Hepatocyte (in vitro differentiated cells): Measurements from ENCODE around the gene OR13J1. TPM values are rescaled to one million over a fixed set of nuclear protein-coding genes. Genes with fewer than 3 reads are reported as not detected.

ENCODE experiments used
- DNase-seq: peaks from one replicate; pipeline ENCODE4 v3.0.0-alpha.2; 2016; ENCODE audit warnings: low spot score
- H2AFZ ChIP-seq: fragments of 200-600 bp; sonication (generic); 2 replicates; pipeline ENCODE4 v1.6.0; 2016; ENCODE audit warnings: antibody characterized with exemption, mild to moderate bottlenecking
- H3K27ac ChIP-seq: fragments of 200-600 bp; sonication (generic); 2 replicates; pipeline ENCODE4 v1.5.1; 2016; ENCODE audit warnings: mild to moderate bottlenecking
- H3K27me3 ChIP-seq: fragments of 200-600 bp; sonication (generic); 2 replicates; pipeline ENCODE4 v1.6.1; 2016
- H3K36me3 ChIP-seq: fragments of 200-600 bp; sonication (generic); replicated peaks from 2 replicates; pipeline ENCODE4 v1.5.1; 2016; ENCODE audit warnings: low read depth; ENCODE audit not compliant: insufficient read depth
- H3K4me1 ChIP-seq: fragments of 200-600 bp; sonication (generic); 2 replicates; pipeline ENCODE4 v1.5.1; 2016; ENCODE audit warnings: mild to moderate bottlenecking, moderate library complexity; ENCODE audit not compliant: insufficient read depth
- H3K4me2 ChIP-seq: fragments of 200-600 bp; sonication (generic); 2 replicates; pipeline ENCODE4 v1.6.0; 2016
- H3K4me3 ChIP-seq: fragments of 200-600 bp; sonication (generic); 2 replicates; pipeline ENCODE4 v1.5.1; 2016; ENCODE audit warnings: mild to moderate bottlenecking
- H3K79me2 ChIP-seq: fragments of 200-600 bp; sonication (generic); 2 replicates; pipeline ENCODE4 v1.6.0; 2017; ENCODE audit warnings: mild to moderate bottlenecking
- H3K9me2 ChIP-seq: fragments of 200-600 bp; sonication (generic); replicated peaks from 2 replicates; pipeline ENCODE4 v1.6.0; 2017; ENCODE audit warnings: mild to moderate bottlenecking; ENCODE audit not compliant: insufficient read depth
- H3K9me3 ChIP-seq: fragments of 200-600 bp; sonication (generic); 2 replicates; pipeline ENCODE4 v1.5.1; 2016; ENCODE audit warnings: low read depth, mild to moderate bottlenecking
- H4K20me1 ChIP-seq: fragments of 200-600 bp; sonication (generic); 2 replicates; pipeline ENCODE4 v1.6.0; 2016; ENCODE audit warnings: mild to moderate bottlenecking; ENCODE audit not compliant: insufficient read depth, poor library complexity, severe bottlenecking
- EZH2 ChIP-seq: fragments of 200-600 bp; sonication (generic); IDR thresholded peaks from 2 replicates; pipeline ENCODE4 v1.6.1; 2016; ENCODE audit warnings: antibody characterized with exemption, mild to moderate bottlenecking, borderline replicate concordance
- EZH2phosphoT487 ChIP-seq: fragments of 200-600 bp; sonication (generic); IDR thresholded peaks from one replicate; pipeline ENCODE4 v1.6.1; 2018; ENCODE audit warnings: antibody characterized with exemption, mild to moderate bottlenecking, low read depth, moderate library complexity; ENCODE audit not compliant: unreplicated experiment, severe bottlenecking
- WGBS: methylation state at CpG from one replicate; pipeline ENCODE4 v1.1.6; 2016; ENCODE audit warnings: low lambda C conversion rate; ENCODE audit errors: missing lambda C conversion rate; 5-methylcytosine and 5-hydroxymethylcytosine counted together
- polyA plus RNA-seq: library from polyadenylated mRNA; unstranded; fragments of >200 nt; fragmentation: Nextera tagmentation; extraction: Ambion mirVana; gene quantifications from 2 replicates; pipeline ENCODE4 v1.2.1, GENCODE V29; 2016
- total RNA-seq: library from RNA; depleted of rRNA; stranded (reverse); fragments of >200 nt; gene quantifications from 2 replicates; pipeline ENCODE4 v1.2.3, GENCODE V29; 2014
- TF ChIP-seq, protein P1 (sequence below): fragments of 200-600 bp; sonication (generic); IDR thresholded peaks from 2 replicates; pipeline ENCODE4 v1.5.1; 2016; ENCODE audit warnings: antibody characterized with exemption, mild to moderate bottlenecking; ENCODE audit not compliant: poor library complexity

OR13J1 gene
- total and polyA plus RNA-seq, 2 experiments from 2014 or later: not detected

DNA sequence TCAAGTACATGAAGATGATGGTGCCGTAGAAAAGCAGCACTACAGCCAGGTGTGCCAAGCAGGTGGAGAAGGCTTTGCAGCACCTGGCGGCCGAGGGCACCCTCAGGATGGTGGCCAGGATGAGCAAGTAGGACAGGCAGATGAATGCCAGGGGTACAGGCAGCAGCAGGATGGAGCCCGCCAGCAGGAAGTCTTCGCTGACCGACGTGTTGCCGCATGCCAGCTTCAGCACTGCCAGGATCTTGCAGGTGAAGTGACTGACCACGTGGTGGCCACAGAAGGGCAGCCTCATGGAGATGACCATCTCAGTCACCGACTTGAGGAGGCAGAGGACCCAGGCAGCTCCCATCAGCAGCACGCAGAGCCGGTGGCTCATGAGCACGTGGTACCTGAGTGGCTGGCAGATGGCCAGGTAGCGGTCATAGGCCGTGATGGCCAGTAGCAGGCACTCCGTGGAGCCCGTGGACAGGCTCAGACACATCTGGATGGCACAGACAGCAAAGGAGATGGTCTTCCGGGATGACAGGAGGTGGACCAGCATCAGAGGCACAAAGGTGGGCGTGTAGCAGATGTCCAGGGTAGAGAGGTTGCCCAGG lies 482 bp downstream of the OR13J1 start:
- Histone ChIP-seq H3K27me3 (no peaks in the 10 kb centered on the region), H3K79me2 (no peaks in the 10 kb centered on the region), H3K9me3 (no peaks in the 10 kb centered on the region), H3K36me3 (no peaks in the 10 kb centered on the region), H3K4me3 (no peak overlapping the region), H2AFZ (no peak overlapping the region), H4K20me1 (no peaks in the 10 kb centered on the region), H3K27ac (no peak overlapping the region), H3K4me1 (no peaks in the 10 kb centered on the region), H3K9me2 (no peaks in the 10 kb centered on the region), H3K4me2 (no peak overlapping the region)
- WGBS: 96% methylated on average over 19 of the region's 19 CpGs
- no peak for DNase-seq
- no peak for TF ChIP-seq EZH2
- TF ChIP-seq EZH2phosphoT487: no peak
- TF ChIP-seq, protein P1, sequence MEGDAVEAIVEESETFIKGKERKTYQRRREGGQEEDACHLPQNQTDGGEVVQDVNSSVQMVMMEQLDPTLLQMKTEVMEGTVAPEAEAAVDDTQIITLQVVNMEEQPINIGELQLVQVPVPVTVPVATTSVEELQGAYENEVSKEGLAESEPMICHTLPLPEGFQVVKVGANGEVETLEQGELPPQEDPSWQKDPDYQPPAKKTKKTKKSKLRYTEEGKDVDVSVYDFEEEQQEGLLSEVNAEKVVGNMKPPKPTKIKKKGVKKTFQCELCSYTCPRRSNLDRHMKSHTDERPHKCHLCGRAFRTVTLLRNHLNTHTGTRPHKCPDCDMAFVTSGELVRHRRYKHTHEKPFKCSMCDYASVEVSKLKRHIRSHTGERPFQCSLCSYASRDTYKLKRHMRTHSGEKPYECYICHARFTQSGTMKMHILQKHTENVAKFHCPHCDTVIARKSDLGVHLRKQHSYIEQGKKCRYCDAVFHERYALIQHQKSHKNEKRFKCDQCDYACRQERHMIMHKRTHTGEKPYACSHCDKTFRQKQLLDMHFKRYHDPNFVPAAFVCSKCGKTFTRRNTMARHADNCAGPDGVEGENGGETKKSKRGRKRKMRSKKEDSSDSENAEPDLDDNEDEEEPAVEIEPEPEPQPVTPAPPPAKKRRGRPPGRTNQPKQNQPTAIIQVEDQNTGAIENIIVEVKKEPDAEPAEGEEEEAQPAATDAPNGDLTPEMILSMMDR: no peak

DNA sequence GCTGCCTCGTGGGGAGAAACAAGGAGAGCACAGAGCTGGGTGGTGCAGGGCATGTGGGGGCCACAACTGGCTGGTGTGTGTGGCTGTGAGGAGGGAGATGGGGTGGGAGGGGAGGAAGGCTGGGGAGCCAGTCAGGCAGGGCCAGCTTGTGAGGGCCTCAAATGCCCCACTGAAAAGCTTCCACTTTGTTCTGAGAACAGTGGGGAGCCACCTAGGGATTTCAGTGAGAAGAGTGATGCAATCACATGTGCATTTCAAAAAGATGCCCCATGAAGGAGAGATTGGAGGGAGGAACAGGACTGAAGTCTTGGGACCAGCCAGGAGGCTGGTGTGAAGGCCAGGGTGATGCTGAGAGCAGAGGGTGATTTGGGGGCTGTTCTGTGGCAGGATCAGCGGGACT lies 1.3 kb downstream of the OR13J1 start:
- Histone ChIP-seq H3K27ac (no peak overlapping the region), H2AFZ (no peak overlapping the region), H3K4me3 (no peak overlapping the region), H3K9me3 (no peaks in the 10 kb centered on the region), H3K36me3 (no peaks in the 10 kb centered on the region), H3K27me3 (no peaks in the 10 kb centered on the region), H3K4me1 (no peaks in the 10 kb centered on the region), H3K79me2 (no peaks in the 10 kb centered on the region), H4K20me1 (no peaks in the 10 kb centered on the region), H3K9me2 (no peaks in the 10 kb centered on the region), H3K4me2 (no peak overlapping the region)
- 69% methylated on average over 2 of the region's 2 CpGs for WGBS
- TF ChIP-seq EZH2: no peak
- no peak for TF ChIP-seq EZH2phosphoT487
- TF ChIP-seq, protein P1: no peak
- DNase-seq: no peak

DNA sequence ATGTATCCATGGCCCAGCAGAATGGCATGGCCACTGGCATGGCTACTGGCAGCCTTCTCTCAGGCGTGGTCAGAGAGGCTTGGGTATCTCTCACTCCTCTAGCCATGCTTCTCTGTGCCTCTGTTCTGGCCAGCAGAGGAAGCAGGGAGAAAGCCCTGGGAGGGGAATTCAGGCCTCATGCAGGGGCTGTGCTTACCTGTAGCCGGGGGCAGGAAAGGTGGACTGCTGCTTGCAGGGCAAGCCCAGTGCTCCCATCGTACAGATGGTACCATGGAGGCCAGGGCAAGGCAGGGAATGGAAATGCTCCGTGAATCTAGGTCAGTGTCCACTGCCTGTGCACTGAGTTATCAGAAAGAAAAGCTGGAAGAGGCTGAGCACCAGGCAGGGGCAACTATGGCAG lies 2.7 kb downstream of the OR13J1 start:
- DNase-seq: no peak
- Histone ChIP-seq H3K4me1 (no peaks in the 10 kb centered on the region), H2AFZ (no peak overlapping the region), H3K27ac (no peak overlapping the region), H3K36me3 (no peaks in the 10 kb centered on the region), H3K9me3 (no peaks in the 10 kb centered on the region), H4K20me1 (no peaks in the 10 kb centered on the region), H3K4me3 (no peak overlapping the region), H3K9me2 (no peaks in the 10 kb centered on the region), H3K79me2 (no peaks in the 10 kb centered on the region), H3K4me2 (no peak overlapping the region), H3K27me3 (no peaks in the 10 kb centered on the region)
- TF ChIP-seq EZH2phosphoT487: no peak
- TF ChIP-seq, protein P1: no peak
- no peak for TF ChIP-seq EZH2
- WGBS: 90% methylated on average over 4 of the region's 4 CpGs
